Umbilical cord (tissue), 2 donors: Measurements from ENCODE around the gene KHDRBS2. TPM values are rescaled to one million over a fixed set of nuclear protein-coding genes. Genes with fewer than 3 reads are reported as not detected.
A peak's percentile ranks its signal among the peaks of the same experiment; 100 is the strongest.

Experiments used
- DNase-seq: peaks from one replicate; pipeline ENCODE4 v3.0.0-alpha.2; 2015; ENCODE audit warnings: low spot score
- total RNA-seq: library from RNA; depleted of rRNA; stranded (reverse); fragments of >200 nt; gene quantifications from one replicate; pipeline ENCODE4 v1.2.3, GENCODE V29; 2014; ENCODE audit warnings: low replicate concordance; ENCODE audit not compliant: insufficient read depth

KHDRBS2 gene
- total RNA-seq, 1 donor from 2014 or later, result 2.4 TPM

DNA sequence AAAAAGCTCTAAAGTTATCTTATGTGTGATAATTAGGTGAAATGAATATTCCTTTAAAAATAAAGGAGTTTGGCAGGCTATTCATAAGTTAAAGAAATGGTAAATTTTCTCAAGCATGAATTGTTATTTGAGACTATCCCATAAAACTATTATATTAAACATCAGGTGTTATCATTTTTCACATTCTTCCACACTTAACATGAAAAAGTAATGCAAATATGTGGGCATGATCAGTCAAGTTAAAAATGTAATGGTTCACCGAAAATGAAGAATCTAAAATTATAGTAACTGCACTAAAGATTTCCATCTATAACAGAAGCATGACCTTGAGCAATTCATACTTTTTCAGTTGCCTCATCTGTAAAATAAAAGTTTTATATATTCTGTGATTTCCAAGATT lies 110.8 kb downstream of the KHDRBS2 start:
- no peak for DNase-seq

GRCh38 chr6:62174548-62174947 lies 111.5 kb downstream of the KHDRBS2 start:
- no peak for DNase-seq

- DNase-seq, result no peak
Observed at GRCh38 chr6:62167736-62168135, 118.3 kb downstream of the KHDRBS2 start.

DNA sequence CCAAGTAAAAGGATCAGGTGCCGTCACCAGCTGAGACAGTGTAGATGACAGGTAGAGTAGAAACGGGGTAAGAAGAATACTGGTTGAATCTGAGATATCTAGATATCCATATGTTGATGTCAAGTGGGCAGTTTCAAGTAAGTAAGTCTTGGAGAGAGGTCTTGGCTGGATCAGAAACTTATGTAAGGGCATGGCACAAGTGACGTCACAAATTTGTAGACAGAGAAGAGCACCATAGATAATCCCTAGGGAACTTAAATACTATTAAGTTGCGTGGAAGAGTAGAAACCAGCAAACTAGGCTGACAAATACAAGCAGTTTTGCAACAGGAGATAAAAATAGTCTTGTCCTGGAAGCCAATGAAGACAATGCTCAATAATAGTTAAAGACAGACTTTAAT lies 123.2 kb downstream of the KHDRBS2 start:
- no peak for DNase-seq

- DNase-seq, result no peak
Observed at GRCh38 chr6:62152796-62153195, 133.2 kb downstream of the KHDRBS2 start.

DNA sequence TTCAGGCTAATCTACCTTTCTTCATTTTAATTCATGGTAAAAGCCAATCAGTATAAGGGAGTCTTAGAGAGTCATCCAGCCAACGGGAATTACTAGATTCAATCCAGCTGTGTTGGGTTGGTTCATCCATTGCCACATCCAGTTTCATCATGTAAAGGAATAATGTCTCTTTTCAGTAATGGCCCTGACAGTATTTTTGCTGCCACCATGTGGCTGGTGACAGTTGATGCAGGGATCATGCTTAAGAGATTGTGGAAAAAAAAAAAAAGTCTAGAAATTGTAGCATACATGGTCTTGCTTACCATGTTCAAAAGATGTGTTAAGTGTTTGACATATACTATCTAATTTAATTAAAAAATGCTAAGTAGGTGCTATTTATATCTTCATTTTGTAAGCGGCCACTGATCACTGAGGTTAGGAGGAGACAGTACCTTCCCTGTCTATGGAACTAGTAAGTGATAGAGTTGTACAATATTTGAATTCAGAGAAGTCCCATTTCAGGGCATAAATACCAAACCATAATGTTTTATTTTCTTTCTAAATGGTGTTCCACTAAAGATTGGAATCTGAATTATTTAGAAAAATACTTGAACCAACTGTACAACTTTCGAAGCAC lies 135.9 kb downstream of the KHDRBS2 start:
- DNase-seq, result peak; percentile 20

- no peak for DNase-seq
Observed at GRCh38 chr6:62146954-62147853, 138.8 kb downstream of the KHDRBS2 start.

DNA sequence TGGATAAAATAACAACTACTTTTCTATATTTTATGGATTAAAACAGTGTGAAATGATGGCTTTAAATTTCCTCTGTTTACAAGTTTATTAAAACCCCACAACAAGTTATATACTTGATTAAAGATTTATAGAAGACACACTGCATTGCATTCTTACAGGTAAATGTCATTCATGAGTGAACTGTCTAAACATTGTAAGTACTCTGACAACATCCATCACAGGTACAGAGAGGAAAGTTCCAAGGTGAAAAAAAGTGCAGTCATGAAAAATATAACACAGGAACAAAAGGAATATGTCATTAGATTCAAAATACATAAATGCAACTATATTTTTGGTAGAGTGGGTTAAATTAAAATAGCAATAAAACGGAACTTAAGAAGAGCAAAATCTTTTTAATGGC lies 156.9 kb downstream of the KHDRBS2 start:
- DNase-seq, result no peak

GRCh38 chr6:62119401-62119800 lies 166.6 kb downstream of the KHDRBS2 start:
- no peak for DNase-seq

DNA sequence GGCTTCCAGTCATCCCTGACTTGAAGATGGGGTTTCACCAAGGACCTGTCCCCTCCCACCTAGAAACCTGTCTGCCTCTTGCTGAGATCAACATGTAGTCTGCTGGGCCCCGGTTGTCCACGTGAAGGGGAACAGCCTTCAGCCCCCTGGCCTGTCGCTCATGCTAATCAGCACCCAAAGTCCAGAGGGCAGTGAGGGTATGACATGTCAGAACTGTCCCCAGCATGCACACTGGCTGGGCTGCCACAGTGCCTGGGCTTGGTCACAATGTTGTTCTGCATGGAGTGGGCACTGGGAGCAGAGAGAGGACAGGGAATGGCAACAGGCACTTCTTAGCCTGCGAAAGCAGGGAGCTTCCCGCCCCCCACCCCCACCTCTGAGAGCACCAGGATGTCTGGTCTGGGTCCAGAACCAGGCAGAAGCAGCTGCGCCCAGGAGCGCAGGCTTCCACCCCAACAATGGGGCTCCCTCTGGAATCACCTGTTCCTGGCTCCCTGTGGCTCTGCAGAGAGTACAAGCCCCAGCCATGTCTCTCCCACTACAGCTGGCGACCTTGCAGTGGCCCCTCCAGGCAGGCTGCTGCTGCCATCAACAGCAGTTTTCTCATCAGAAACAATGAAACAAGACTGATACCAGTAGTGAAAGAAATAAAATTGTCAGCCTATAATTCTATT lies 182.7 kb downstream of the KHDRBS2 start:
- DNase-seq, result no peak

DNA sequence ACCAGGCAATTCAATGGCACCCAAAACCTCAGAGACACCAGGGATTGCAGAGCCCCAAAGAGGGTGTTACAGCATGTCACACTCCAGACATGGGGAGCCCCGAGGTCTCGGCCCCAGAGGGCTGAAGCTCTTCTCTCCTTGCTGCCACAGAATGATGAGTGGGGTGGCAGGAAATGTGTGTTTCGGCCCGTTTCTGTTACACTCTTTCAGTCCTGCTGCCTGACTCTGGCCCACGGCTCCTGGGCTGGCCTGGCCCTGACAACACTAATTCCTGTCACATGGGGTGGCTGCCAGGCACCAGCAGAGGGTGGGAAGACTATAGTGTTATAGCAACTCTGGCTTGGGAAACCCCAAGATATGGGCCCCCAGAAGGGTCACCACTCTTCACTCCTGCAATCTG lies 183.6 kb downstream of the KHDRBS2 start:
- no peak for DNase-seq

- no peak for DNase-seq
Observed at GRCh38 chr6:62090442-62091229, 195.4 kb downstream of the KHDRBS2 start.

DNA sequence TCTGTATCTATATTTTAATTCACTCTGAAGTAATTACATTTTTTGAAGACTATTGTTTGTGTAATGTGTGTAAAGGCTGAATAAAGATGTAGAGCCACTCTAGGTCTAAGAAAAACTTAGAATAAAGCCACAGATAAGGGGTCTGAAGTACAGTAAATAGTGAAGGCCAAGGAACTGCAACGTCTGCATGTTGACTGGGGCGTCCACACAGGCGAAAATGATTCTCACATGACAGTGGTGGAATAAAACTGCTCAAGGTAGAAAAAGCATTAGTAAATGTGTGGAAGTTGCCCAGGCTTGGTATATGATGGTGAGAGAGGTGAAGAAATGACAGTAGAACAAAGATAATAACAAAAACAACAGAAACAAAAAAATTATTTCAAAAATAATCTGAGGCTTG lies 196.2 kb downstream of the KHDRBS2 start:
- DNase-seq, result no peak

DNA sequence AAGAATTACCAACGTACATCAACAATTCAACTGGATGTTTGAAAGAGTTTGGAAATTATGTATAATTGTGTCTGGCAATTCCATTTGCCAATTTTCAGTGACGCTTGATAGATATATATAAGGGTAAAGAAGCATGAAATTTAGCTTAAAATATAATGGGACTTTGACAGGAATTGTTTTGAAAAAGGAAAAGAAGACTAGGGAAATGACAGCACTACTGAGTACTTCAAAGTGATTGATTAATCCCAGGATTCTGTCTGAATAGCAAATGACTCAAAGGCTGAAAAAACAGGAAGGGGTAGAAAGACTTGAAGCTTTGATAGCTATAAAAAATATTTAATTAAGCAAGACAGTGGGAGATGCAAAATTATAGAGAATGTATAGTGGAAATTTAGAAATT lies 200.0 kb downstream of the KHDRBS2 start:
- DNase-seq, result no peak

DNA sequence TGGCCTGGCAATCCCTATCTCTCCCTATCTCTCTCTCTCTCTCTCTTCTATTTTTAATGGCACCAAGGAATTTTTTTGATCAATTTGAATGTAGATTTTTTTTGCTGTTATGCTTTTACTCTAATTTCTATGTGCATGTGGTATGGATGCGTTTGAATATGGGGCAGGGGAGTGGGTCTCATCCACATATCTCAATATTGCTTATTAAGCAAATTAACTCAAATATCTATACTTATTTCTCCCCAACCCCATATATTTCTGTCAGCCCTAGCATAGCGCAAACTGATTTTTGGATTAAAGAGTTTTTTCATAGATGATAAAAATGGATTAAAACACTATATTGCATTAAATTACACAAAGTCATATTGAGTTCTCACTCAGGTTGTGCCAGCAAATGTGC lies 210.2 kb downstream of the KHDRBS2 start:
- DNase-seq, result no peak

GRCh38 chr6:62059901-62060300 lies 226.1 kb downstream of the KHDRBS2 start:
- DNase-seq, result no peak

- DNase-seq, result no peak
Observed at GRCh38 chr6:62057300-62057699, 228.7 kb downstream of the KHDRBS2 start.

GRCh38 chr6:62045502-62045901 lies 240.5 kb downstream of the KHDRBS2 start:
- no peak for DNase-seq

DNA sequence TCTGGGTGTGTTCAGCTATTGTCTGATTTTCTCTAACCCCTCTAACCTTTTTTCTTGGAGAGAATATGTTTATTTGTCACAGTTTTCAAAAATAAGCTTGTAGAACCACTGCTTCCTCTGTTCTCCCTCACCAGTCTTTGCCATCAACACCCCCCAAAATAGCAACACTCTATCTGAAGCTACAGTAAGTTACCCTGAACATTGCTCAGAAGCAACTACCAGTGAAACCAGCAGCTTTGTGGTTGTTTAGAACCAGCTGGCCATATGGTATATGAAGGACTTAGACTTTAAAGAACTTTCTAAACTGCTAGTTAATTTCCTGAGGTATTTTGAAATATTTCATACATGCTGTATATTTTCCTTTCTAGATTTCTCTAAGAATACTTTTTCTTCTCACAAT lies 242.9 kb downstream of the KHDRBS2 start:
- no peak for DNase-seq

GRCh38 chr6:62042429-62042828 lies 243.6 kb downstream of the KHDRBS2 start:
- DNase-seq, result peak; percentile 5

GRCh38 chr6:62039605-62040004 lies 246.4 kb downstream of the KHDRBS2 start:
- no peak for DNase-seq

GRCh38 chr6:62037445-62037844 lies 248.6 kb downstream of the KHDRBS2 start:
- DNase-seq, result no peak
